ENCODE data around the gene PNPLA8.

GRCh38 chr7:108487646-108488045 is 38.3 kb downstream of the PNPLA8 start:
- TF ChIP-seq CTCF (conservative IDR thresholded peaks at IDR 0.05; ENCODE audit: low read depth, low read length) = no peak
- TF ChIP-seq EZH2phosphoT487 (IDR thresholded peaks at IDR 0.05; ENCODE audit: borderline replicate concordance, low read length) = no peak
